ENCODE measurements around the gene ARMH2.

DNA sequence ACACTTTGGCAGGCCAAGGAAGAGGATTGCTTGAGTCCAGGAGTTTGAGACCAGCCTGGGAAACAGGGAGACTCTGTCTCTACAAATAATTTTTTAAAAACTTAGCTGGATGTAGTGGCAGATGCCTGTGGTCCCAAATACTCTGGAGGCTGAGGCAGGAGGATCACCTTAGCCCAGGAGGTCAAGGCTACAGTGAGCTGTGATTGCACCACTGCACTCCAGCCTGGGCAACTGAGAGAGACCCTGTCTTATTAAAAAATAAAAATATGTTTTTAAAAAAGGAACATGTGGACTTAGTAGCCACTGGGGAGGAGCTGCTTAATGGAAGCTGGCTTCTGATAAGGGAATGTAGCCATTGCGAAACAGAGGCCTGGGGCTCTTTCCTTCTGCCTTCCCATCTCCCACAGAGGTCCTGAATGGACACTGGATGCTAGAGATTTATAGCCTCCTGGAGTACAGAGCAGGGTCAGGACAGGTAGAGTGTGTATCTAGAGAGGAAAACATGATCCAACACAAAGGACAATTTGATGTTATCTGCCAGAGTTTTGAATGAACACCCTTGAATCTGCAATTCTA, 45.7 kb downstream of the ARMH2 start:
- TF ChIP-seq BHLHE40 (IDR thresholded peaks at IDR 0.05; ENCODE audit: borderline replicate concordance) (no peak), SUZ12 (IDR thresholded peaks at IDR 0.05) (no peak), L3MBTL2 (conservative IDR thresholded peaks at IDR 0.05) (no peak), FOXM1 (IDR thresholded peaks at IDR 0.05; ENCODE audit: borderline replicate concordance) (no peak), SP1 (IDR thresholded peaks at IDR 0.05) (no peak), ZNF384 (IDR thresholded peaks at IDR 0.05) (no peak)
- TF ChIP-seq, protein P1, sequence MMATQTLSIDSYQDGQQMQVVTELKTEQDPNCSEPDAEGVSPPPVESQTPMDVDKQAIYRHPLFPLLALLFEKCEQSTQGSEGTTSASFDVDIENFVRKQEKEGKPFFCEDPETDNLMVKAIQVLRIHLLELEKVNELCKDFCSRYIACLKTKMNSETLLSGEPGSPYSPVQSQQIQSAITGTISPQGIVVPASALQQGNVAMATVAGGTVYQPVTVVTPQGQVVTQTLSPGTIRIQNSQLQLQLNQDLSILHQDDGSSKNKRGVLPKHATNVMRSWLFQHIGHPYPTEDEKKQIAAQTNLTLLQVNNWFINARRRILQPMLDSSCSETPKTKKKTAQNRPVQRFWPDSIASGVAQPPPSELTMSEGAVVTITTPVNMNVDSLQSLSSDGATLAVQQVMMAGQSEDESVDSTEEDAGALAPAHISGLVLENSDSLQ (IDR thresholded peaks at IDR 0.05) = no peak

All from HEK293T (cell line).